SU-DHL-6 (cell line): ENCODE measurements around the gene CTNNA2.

Source experiments
- H2AFZ ChIP-seq: fragments of 200-600 bp; sonication (generic); 2 replicates; pipeline ENCODE4 v1.6.1; 2014; ENCODE audit warnings: low read depth, mild to moderate bottlenecking, moderate library complexity, mixed read lengths, antibody characterized with exemption, low read length; ENCODE audit not compliant: severe bottlenecking
- H3F3A ChIP-seq: fragments of 200-600 bp; shearing (Covaris generic); 2 replicates; pipeline ENCODE4 v1.6.0; 2016; ENCODE audit warnings: antibody characterized with exemption, mild to moderate bottlenecking; ENCODE audit not compliant: insufficient read depth
- H3K27ac ChIP-seq: fragments of 200-600 bp; sonication (generic); 2 replicates; pipeline ENCODE4 v1.5.1; 2016; ENCODE audit warnings: low read depth, mild to moderate bottlenecking, low read length, moderate library complexity, mixed read lengths
- H3K27me3 ChIP-seq: fragments of 200-600 bp; sonication (generic), shearing (Covaris generic); 2 replicates; pipeline ENCODE4 v1.6.0; 2014; ENCODE audit warnings: mild to moderate bottlenecking, low read length
- H3K36me3 ChIP-seq: fragments of 200-600 bp; sonication (generic); 2 replicates; pipeline ENCODE4 v1.6.1; 2014; ENCODE audit warnings: mild to moderate bottlenecking, low read length, mixed read lengths
- H3K4me2 ChIP-seq: fragments of 300-600, 200-600 bp; shearing (Covaris generic), sonication (generic); 2 replicates; pipeline ENCODE4 v1.6.0; 2014; ENCODE audit warnings: low read length, low read depth, mild to moderate bottlenecking; ENCODE audit not compliant: poor library complexity, severe bottlenecking
- H3K4me3 ChIP-seq: fragments of 200-600 bp; sonication (generic); 2 replicates; pipeline ENCODE4 v1.5.1; 2014; ENCODE audit warnings: antibody characterized with exemption, low read length, mild to moderate bottlenecking, mixed read lengths; ENCODE audit not compliant: insufficient read depth, poor library complexity, severe bottlenecking
- H3K79me2 ChIP-seq: fragments of 200-600 bp; sonication (generic); 2 replicates; pipeline ENCODE4 v1.6.1; 2014; ENCODE audit warnings: mild to moderate bottlenecking, low read length, moderate library complexity; ENCODE audit not compliant: insufficient read depth
- H3K9ac ChIP-seq: fragments of 200-600 bp; sonication (generic); 2 replicates; pipeline ENCODE4 v1.7.0; 2014; ENCODE audit warnings: mild to moderate bottlenecking, low read length
- H3K9me2 ChIP-seq: fragments of 200-600 bp; sonication (generic); replicated peaks from 2 replicates; pipeline ENCODE4 v1.6.1; 2014; ENCODE audit warnings: low read length; ENCODE audit not compliant: insufficient read depth
- H3K9me3 ChIP-seq: fragments of 200-600 bp; sonication (generic); 2 replicates; pipeline ENCODE4 v1.6.1; 2014; ENCODE audit warnings: low read length, mixed read lengths; ENCODE audit not compliant: insufficient read depth
- H4K20me1 ChIP-seq: fragments of 200-600 bp; sonication (generic); 2 replicates; pipeline ENCODE4 v1.6.1; 2014; ENCODE audit warnings: low read depth, mild to moderate bottlenecking, antibody characterized with exemption, low read length, moderate library complexity, mixed read lengths
- EZH2phosphoT487 ChIP-seq: fragments of 200-600 bp; sonication (generic), shearing (Covaris generic); conservative IDR thresholded peaks from 2 replicates; pipeline ENCODE4 v1.6.1; 2018; ENCODE audit warnings: mild to moderate bottlenecking, antibody characterized with exemption, low read length, moderate library complexity, mixed read lengths
- TF ChIP-seq, protein P1 (sequence below): fragments of 200-600 bp; sonication (generic); IDR thresholded peaks from one replicate; pipeline ENCODE4 v1.5.1; 2017; ENCODE audit warnings: antibody characterized with exemption, mild to moderate bottlenecking, low read length, moderate library complexity; ENCODE audit not compliant: insufficient read depth, poor library complexity, severe bottlenecking

CTNNA2 gene

GRCh38 chr2:80102026-80102425 is 589.2 kb downstream of the CTNNA2 start:
- no peak overlapping the region for H2AFZ ChIP-seq
- no peak overlapping the region for H3K9ac ChIP-seq
- no peaks in the 10 kb centered on the region for H3K9me3 ChIP-seq
- no peaks in the 10 kb centered on the region for H3K79me2 ChIP-seq
- H4K20me1 ChIP-seq = no peaks in the 10 kb centered on the region
- no peaks in the 10 kb centered on the region for H3K27me3 ChIP-seq
- no peak overlapping the region for H3K27ac ChIP-seq
- H3K4me2 ChIP-seq = no peak overlapping the region
- no peak for TF ChIP-seq EZH2phosphoT487
- TF ChIP-seq, protein P1, sequence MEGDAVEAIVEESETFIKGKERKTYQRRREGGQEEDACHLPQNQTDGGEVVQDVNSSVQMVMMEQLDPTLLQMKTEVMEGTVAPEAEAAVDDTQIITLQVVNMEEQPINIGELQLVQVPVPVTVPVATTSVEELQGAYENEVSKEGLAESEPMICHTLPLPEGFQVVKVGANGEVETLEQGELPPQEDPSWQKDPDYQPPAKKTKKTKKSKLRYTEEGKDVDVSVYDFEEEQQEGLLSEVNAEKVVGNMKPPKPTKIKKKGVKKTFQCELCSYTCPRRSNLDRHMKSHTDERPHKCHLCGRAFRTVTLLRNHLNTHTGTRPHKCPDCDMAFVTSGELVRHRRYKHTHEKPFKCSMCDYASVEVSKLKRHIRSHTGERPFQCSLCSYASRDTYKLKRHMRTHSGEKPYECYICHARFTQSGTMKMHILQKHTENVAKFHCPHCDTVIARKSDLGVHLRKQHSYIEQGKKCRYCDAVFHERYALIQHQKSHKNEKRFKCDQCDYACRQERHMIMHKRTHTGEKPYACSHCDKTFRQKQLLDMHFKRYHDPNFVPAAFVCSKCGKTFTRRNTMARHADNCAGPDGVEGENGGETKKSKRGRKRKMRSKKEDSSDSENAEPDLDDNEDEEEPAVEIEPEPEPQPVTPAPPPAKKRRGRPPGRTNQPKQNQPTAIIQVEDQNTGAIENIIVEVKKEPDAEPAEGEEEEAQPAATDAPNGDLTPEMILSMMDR = no peak
- H3F3A ChIP-seq = no peaks in the 10 kb centered on the region
- no peaks in the 10 kb centered on the region for H3K36me3 ChIP-seq
- no peak overlapping the region for H3K4me3 ChIP-seq
- no peaks in the 10 kb centered on the region for H3K9me2 ChIP-seq

DNA sequence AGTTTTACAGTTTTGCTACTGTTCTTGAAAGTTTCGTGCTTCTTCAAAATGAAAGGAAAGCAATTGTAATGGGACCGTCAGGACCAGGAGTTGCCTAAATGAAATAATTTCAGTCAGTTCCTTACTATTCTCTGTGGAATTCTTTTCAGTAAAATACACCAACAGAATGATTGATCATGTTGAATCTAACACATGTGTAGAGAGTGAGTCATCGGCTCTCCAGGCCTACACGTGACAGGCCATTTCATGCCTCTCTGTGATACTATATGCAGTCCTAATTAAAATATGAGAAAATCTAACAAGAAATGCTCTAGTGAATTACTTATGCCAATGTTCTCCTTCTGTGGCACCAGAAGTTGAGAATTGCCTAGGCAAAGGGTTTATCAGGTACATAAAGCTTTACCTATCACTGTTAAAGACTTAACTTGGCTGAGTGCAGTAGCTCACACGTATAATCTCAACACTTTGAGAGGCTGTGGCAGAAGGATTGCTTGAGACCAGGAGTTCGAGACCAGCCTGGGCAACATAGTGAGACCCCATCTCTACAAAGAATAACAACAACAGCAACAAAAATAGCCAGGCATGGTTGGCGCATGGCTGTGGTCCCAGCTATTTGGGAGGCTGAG is 592.3 kb downstream of the CTNNA2 start:
- no peaks in the 10 kb centered on the region for H3K27me3 ChIP-seq
- H3K4me3 ChIP-seq = no peak overlapping the region
- H3K4me2 ChIP-seq = no peak overlapping the region
- H3K36me3 ChIP-seq = no peaks in the 10 kb centered on the region
- H3F3A ChIP-seq = no peaks in the 10 kb centered on the region
- H3K79me2 ChIP-seq = no peaks in the 10 kb centered on the region
- H2AFZ ChIP-seq = no peak overlapping the region
- no peaks in the 10 kb centered on the region for H3K9me2 ChIP-seq
- H4K20me1 ChIP-seq = no peaks in the 10 kb centered on the region
- H3K27ac ChIP-seq = no peak overlapping the region
- H3K9ac ChIP-seq = no peak overlapping the region
- H3K9me3 ChIP-seq = no peaks in the 10 kb centered on the region
- no peak for TF ChIP-seq EZH2phosphoT487
- TF ChIP-seq, protein P1 = no peak

DNA sequence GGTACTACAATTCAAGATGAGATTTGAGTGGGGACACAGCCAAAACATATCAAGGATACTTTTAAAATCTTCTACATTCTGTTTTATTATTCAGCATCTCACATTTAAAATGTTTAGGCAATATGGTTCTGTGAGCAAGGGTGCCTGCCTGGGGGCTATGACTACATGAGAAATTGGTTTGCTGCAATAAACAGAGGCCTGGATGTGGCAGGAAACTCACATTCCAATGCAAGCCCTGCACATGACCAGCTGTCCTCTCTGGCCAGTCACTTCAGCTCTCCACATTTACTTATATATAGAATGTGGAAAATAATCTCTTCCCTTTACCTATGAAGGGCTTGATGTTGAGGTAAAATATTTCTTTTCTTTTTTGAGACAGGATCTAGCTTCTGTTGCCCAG is 598.3 kb downstream of the CTNNA2 start:
- Histone ChIP-seq H3K4me2 (no peak overlapping the region), H3K27ac (no peak overlapping the region), H3K27me3 (no peaks in the 10 kb centered on the region)

More for the DNA sequence above, 598.3 kb downstream of the CTNNA2 start:
- Histone ChIP-seq H2AFZ (no peak overlapping the region), H3K9me2 (no peaks in the 10 kb centered on the region), H3K79me2 (no peaks in the 10 kb centered on the region), H3K9me3 (no peaks in the 10 kb centered on the region), H3K4me3 (no peak overlapping the region), H3K36me3 (no peaks in the 10 kb centered on the region), H4K20me1 (no peaks in the 10 kb centered on the region), H3F3A (no peaks in the 10 kb centered on the region), H3K9ac (no peak overlapping the region)
- TF ChIP-seq EZH2phosphoT487 = no peak
- TF ChIP-seq, protein P1 = no peak
